ENCODE results near the gene TTC9B.
"Not testable (repeated sequence)": the region's sequence is repeated elsewhere in the genome, so short reads cannot be mapped to it uniquely, and the experiment has no call there.

Gene TTC9B

GRCh38 chr19:40170303-40170989 is 47.7 kb downstream of the TTC9B start:
- not testable (repeated sequence) for DNase-seq (ENCODE audit: low read depth)

- not testable (repeated sequence) for DNase-seq (ENCODE audit: low read depth)
Measured at GRCh38 chr19:40169482-40170302, 48.5 kb downstream of the TTC9B start.
